Calu3 (cell line): ENCODE data around the gene CLCF1. TPM values are rescaled to one million over a fixed set of nuclear protein-coding genes. Genes with fewer than 3 reads are reported as not detected.

Experiments used
- BruUV-seq: library from RNA; stranded (reverse); fragments of 400-500 nt; replicated peaks from 2 replicates; lab custom pipeline; 2021; lab: Mats Ljungman, UMichigan
- CTCF ChIA-PET: fragments of 300-600 bp; sonication (Branson Sonifier 250); formaldehyde crosslinking; loops from one replicate; lab custom pipeline; 2022; ENCODE audit warnings: antibody characterized with exemption; lab: Charles Lee
- DNase-seq: peaks from one replicate; pipeline ENCODE4 v3.0.0; 2022
- H3K27ac Mint-ChIP-seq: one replicate; pipeline ENCODE4 v1.8.0; 2022; ENCODE audit warnings: mixed read lengths; ENCODE audit not compliant: unreplicated experiment
- H3K27me3 Mint-ChIP-seq: one replicate; pipeline ENCODE4 v1.8.0; 2022; ENCODE audit warnings: mixed read lengths; ENCODE audit not compliant: unreplicated experiment
- H3K36me3 Mint-ChIP-seq: one replicate; pipeline ENCODE4 v1.8.0; 2022; ENCODE audit warnings: mild to moderate bottlenecking, moderate library complexity, mixed read lengths; ENCODE audit not compliant: insufficient read depth, unreplicated experiment
- H3K4me1 Mint-ChIP-seq: one replicate; pipeline ENCODE4 v1.8.0; 2022; ENCODE audit warnings: mild to moderate bottlenecking, low read depth, mixed read lengths; ENCODE audit not compliant: unreplicated experiment
- H3K4me3 Mint-ChIP-seq: one replicate; pipeline ENCODE4 v1.8.0; 2022; ENCODE audit warnings: mild to moderate bottlenecking, low read depth, moderate library complexity, mixed read lengths; ENCODE audit not compliant: unreplicated experiment
- H3K9me3 Mint-ChIP-seq: one replicate; pipeline ENCODE4 v1.8.0; 2022; ENCODE audit warnings: low read depth, mixed read lengths; ENCODE audit not compliant: unreplicated experiment
- intact Hi-C: fragments of 100-400 bp; cut with micrococcal nuclease; formaldehyde crosslinking; loops from one replicate; pipeline ENCODE4 v1.10.0; 2022; ENCODE audit not compliant: unreplicated experiment
- total RNA-seq: library from RNA; stranded (reverse); gene quantifications from 2 replicates; pipeline ENCODE4 v1.2.3, GENCODE V29; 2022
- TF ChIP-seq, protein P1 (sequence below): fragments of 200-600 bp; IDR thresholded peaks from one replicate; pipeline ENCODE4 v1.8.0; 2022; ENCODE audit warnings: antibody characterized with exemption; ENCODE audit not compliant: unreplicated experiment

CLCF1 gene
- total RNA-seq, 1 experiment from 2014 or later: 7.5 TPM

DNA sequence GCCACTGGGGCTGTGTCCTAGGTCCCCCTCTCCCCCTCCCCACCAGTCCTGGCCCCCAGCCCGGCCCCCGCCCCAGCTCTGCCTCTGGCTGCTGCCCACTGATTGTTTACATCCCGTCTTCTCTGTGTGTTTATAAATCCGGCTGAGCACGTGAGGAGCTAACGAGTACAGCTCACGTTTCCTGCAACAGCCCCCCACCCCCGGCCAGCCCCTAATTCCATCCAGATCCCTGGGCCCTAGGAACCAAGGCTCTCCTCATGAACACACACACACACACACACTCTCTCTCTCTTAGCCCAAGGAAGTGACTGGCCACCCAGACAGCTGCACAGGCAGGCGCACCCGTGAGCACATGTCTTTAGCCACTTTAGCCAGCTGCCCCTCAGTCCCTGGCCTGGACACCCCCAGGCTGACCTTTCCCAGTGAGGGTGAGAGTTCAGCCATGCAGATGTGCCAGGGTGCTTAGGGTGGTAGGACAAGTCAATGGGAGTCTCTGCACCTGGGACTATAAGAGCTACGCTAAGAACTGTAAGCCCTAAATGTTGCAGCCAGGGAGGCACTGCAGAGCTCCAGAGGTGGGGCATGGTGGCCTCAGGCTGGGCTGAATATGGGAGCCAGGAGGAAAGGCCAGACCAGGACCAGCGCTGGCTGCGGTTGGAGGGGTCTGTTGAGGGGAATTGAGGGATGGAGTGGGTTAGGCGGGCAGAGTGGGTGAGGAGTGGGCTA, 2.9 kb downstream of the CLCF1 start:
- BruUV-seq: no TSS peak
- TF ChIP-seq, protein P1, sequence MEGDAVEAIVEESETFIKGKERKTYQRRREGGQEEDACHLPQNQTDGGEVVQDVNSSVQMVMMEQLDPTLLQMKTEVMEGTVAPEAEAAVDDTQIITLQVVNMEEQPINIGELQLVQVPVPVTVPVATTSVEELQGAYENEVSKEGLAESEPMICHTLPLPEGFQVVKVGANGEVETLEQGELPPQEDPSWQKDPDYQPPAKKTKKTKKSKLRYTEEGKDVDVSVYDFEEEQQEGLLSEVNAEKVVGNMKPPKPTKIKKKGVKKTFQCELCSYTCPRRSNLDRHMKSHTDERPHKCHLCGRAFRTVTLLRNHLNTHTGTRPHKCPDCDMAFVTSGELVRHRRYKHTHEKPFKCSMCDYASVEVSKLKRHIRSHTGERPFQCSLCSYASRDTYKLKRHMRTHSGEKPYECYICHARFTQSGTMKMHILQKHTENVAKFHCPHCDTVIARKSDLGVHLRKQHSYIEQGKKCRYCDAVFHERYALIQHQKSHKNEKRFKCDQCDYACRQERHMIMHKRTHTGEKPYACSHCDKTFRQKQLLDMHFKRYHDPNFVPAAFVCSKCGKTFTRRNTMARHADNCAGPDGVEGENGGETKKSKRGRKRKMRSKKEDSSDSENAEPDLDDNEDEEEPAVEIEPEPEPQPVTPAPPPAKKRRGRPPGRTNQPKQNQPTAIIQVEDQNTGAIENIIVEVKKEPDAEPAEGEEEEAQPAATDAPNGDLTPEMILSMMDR: no peak

DNA sequence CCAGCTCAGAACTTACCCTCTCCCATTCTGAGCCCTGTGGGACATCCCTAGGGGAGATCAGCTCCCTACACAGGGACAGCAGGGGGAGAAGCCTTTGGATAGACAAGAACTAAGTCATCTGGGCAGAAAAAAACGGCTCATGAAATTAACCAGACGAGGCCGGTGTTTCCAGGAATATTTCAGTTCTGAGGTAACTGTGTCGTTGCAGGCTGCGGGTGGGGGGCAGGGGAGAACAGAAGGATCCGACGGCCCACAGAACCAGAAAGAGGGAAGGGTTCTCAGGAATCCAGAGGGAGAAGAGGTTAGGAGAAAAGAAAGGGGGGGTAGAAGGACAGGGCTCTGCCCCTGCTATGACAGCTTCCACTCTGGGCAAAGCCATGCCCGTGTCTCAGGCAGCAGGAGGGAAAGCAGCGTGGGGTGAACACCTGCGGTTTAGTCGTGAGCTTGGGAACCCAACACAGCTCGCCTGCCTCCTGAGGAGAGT, 3.6 kb downstream of the CLCF1 start:
- CTCF ChIA-PET: interaction anchor here (0.8 to 3.0 kb wide), 6 partner anchors 8 to 24 kb away, joined by 3 to 13 read pairs (median 4); no protein-coding TSS in a partner anchor
- H3K4me1 Mint-ChIP-seq: peaks cover 33% of the 10 kb centered on the region
- H3K36me3 Mint-ChIP-seq: peaks cover 52% of the 10 kb centered on the region
- TF ChIP-seq, protein P1: no peak
- no TSS peak for BruUV-seq
- no peak for DNase-seq
- H3K27me3 Mint-ChIP-seq: no peaks in the 10 kb centered on the region
- H3K4me3 Mint-ChIP-seq: no peak overlapping the region
- H3K27ac Mint-ChIP-seq: no peak overlapping the region
- no peaks in the 10 kb centered on the region for H3K9me3 Mint-ChIP-seq
- intact Hi-C loops: no loop called here

More for the DNA sequence above, 2.9 kb downstream of the CLCF1 start:
- Mint-ChIP-seq H3K27ac (no peak overlapping the region), H3K27me3 (no peaks in the 10 kb centered on the region), H3K4me3 (peak overlapping the region; percentile 71), H3K4me1 (peaks cover 30% of the 10 kb centered on the region), H3K36me3 (peaks cover 50% of the 10 kb centered on the region), H3K9me3 (no peaks in the 10 kb centered on the region)
- intact Hi-C loops: no loop called here
- DNase-seq: no peak
- CTCF ChIA-PET: interaction anchor here (0.6 to 3.0 kb wide), 10 partner anchors 8 to 575 kb away, joined by 3 to 13 read pairs (median 4); partner anchors contain the start of gene POLD4

DNA sequence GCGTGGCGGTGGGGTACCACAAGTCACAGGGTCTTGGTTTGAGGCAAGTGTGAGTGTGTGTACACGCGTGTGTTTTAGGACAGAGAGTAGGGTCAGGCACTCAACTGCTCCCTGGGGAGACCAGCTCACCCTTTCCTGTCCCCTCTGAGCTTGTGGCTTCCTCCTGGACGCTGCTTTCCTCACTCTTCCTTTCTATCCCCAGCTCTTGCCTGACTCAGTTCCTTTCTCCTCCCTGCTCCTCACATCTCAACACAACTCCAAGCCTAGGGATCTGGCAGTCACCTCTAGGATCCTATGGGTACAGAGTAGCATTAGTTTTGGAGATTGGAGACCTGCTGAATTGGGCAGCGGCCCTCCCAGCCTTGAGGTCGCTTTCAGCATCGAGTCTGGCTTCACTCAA, 4.1 kb downstream of the CLCF1 start:
- no TSS peak for BruUV-seq
- H3K4me3 Mint-ChIP-seq: no peak overlapping the region
- CTCF ChIA-PET: interaction anchor here (0.8 to 1.8 kb wide), 3 partner anchors 7 to 15 kb away, joined by 3 to 4 read pairs (median 4); no protein-coding TSS in a partner anchor
- intact Hi-C loops: no loop called here
- peaks cover 47% of the 10 kb centered on the region for H3K36me3 Mint-ChIP-seq
- DNase-seq: no peak
- H3K4me1 Mint-ChIP-seq: peaks cover 33% of the 10 kb centered on the region
- TF ChIP-seq, protein P1: no peak
- H3K27ac Mint-ChIP-seq: no peak overlapping the region
- no peaks in the 10 kb centered on the region for H3K27me3 Mint-ChIP-seq
- H3K9me3 Mint-ChIP-seq: no peaks in the 10 kb centered on the region

DNA sequence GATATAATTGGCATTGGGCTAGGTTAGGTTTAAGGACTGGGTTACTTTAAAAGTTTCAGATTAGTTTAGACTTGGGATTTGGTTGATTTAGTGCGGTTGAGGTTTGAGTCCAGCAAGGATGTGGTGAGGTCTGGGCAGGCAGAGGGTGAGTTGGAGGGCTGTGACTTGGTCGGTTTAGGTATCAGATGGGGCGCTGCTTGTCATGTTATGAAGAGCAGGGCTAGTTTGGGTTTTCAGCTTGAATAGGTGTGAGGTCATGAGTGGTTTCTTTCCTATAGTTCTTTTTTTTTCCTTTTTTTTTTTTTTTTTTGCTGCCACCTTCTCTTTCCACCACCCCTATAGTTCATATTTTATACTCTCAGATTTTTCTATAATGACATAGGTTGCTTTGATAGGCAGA, 4.8 kb downstream of the CLCF1 start:
- no peaks in the 10 kb centered on the region for H3K27me3 Mint-ChIP-seq

More for the DNA sequence above, 4.8 kb downstream of the CLCF1 start:
- Mint-ChIP-seq H3K4me1 (peaks cover 33% of the 10 kb centered on the region), H3K27ac (no peak overlapping the region), H3K9me3 (no peaks in the 10 kb centered on the region), H3K36me3 (peaks cover 45% of the 10 kb centered on the region), H3K4me3 (no peak overlapping the region)
- DNase-seq: no peak
- CTCF ChIA-PET: no interaction called here
- BruUV-seq: no TSS peak
- TF ChIP-seq, protein P1: no peak
- intact Hi-C loops: no loop called here
